GM21529 (cell line): ENCODE measurements around the gene NCEH1.
"Not testable (repeated sequence)": the region's sequence is repeated elsewhere in the genome, so short reads cannot be mapped to it uniquely, and the experiment has no call there.

Source experiments
- ATAC-seq: cut with Tn5 transposase; IDR thresholded peaks from one replicate; pipeline ENCODE4 v1.9.1; 2021; ENCODE audit not compliant: unreplicated experiment

NCEH1 gene

GRCh38 chr3:172614340-172615274 lies 96.3 kb downstream of the NCEH1 start:
- ATAC-seq: no peak

- no peak for ATAC-seq
Observed at GRCh38 chr3:172613845-172614244, 97.0 kb downstream of the NCEH1 start.

DNA sequence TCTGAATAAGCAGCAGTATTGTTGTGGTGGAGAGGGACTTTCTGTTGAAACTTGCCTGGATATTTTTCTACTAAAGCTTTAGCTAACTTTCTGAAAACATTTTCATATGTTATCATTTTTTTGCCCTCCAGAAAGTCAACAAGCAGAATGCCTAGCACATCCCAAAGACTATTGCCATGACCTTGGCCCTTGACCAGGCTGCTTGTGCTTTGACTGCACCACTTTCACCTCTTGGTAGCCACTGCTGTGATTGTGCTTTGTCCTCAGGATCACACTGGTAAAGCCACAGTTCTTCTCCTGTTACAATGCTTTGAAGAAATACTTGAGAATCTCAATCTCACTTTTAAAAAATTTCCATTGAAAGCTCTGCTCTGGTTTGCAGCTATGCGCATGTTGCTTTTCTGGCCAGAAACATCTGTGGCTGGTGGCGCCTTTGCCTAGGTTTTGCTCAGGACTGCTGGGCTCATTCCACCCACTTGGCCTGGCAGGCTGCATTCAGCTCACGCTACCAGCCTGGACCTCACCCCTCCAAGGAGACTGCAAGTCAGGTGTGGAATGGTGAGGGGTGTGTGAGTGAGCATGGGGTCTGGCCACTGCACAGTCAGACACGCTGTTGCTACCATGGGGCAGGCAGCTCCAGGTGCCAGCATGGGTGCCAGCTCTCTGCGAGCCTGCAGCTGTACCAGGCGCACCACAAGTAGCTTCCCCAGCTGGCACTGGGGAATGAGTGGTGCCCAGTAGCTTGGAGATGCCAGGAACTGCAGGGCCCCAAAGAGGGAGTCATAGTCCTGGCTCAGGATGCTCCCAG lies 97.8 kb downstream of the NCEH1 start:
- ATAC-seq: no peak

- ATAC-seq: no peak
Observed at GRCh38 chr3:172609750-172610149, 101.1 kb downstream of the NCEH1 start.

GRCh38 chr3:172608575-172608974 lies 102.3 kb downstream of the NCEH1 start:
- no peak for ATAC-seq

GRCh38 chr3:172607305-172608121 lies 103.4 kb downstream of the NCEH1 start:
- ATAC-seq: no peak

DNA sequence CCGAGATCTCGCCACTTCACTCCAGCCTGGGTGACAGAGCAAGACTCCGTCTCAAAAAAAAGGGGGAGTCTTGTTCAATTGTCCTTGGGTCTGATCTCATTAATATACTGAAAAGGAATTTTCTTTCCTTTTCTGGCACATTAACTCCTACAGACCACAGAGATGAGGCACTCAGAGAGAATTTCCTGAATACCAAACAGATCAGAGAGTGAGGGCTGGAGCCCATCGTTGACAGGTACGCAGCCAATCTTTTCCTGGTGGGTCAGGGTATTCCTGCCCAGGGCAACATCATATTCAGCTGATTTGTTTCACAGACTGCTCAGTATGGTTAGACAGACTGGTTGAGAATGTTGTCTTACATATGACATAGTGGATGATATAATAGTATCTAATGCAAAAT lies 104.8 kb downstream of the NCEH1 start:
- no peak for ATAC-seq

DNA sequence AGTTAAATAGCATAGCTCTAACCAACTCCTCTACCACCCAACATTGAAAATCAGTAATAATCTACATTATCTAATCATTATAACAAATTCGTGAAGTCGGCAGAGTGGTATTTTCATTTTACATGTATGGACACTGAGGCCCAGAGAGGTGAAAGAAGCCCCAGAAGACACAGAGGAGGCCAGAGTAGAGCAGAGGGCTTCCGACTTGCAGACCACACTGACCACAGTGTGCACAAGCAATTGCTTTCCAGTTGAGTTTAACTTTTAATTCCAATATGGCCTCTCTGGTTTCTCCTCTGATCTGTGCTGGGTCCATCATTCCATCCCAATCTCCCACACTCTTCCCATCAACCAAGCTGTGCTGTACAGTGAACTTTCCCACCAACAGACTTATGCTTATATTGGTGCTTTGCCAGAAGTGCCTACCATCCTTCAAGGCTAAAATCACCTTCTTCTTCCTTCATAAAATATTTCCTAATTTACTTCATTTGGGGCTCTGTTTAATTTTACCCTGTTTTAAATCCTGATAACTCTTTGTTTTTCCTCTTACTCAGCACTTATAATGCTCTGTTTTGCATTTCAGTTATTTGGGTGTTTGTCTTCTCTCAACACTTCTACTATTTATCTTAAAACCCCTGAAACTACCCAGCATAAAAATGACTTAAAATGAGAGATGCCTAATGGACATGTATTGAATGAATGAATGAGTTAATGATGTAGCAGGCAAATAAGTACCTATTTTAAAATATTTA lies 105.8 kb downstream of the NCEH1 start:
- ATAC-seq: no peak

- ATAC-seq: no peak
Observed at GRCh38 chr3:172601066-172601832, 109.6 kb downstream of the NCEH1 start.

DNA sequence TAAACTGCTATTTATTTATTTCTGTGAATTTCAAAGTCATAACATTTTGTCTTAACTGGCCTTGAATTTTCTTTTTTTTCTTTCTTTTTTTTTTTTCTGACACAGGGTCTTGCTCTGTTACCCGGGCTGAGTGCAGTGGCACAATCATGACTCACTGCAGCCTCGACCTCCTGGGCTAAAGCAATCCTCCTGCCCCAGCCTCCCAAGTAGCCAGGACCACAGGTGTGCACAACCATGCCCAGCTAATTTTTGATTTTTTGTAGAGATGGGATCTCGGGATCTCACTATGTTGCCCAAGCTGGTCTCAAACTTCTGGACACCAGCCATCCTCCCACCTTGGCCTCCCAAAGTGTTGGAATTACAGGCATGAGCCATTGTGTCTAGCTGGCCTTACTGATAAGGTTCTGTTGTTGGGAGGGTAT lies 110.2 kb downstream of the NCEH1 start:
- no peak for ATAC-seq

- no peak for ATAC-seq
Observed at GRCh38 chr3:172598904-172599303, 112.0 kb downstream of the NCEH1 start.

GRCh38 chr3:172596394-172596706 lies 114.5 kb downstream of the NCEH1 start:
- no peak for ATAC-seq

- peak; percentile 35 for ATAC-seq
Observed at GRCh38 chr3:172595664-172596393, 115.0 kb downstream of the NCEH1 start.

DNA sequence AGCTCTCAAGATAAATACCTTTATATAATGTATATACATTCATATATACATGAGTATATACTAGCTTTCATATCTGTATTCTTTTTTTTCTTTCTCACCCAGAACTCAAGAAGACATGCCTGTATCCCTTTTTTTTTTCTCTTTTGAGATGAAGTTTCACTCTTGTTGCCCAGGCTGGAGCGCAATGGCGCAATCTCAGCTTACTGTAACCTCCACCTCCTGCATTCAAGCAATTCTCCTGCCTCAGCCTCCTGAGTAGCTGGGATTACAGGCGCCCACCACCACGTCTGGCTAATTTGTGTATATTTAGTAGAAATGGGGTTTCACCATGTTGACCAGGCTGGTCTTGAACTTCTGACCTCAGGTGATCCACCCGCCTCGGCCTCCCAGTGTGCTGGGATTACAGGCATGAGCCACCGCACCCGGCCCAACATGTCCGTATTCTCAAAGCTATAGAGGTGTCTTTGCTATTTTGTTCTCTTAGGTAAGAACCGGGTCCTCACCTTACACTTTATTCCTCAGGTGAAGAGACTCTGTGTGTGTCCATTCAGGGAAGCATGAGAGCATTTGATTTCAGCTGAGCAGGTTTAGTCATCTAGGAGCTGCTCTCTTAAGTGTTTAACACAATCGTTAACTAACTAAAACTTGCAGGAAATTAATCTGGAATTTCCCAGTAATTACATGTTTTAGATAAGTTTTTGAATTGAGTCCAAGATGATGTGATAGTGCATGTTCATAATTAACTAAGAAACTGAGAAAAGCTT lies 115.8 kb downstream of the NCEH1 start:
- ATAC-seq: not testable (repeated sequence)

DNA sequence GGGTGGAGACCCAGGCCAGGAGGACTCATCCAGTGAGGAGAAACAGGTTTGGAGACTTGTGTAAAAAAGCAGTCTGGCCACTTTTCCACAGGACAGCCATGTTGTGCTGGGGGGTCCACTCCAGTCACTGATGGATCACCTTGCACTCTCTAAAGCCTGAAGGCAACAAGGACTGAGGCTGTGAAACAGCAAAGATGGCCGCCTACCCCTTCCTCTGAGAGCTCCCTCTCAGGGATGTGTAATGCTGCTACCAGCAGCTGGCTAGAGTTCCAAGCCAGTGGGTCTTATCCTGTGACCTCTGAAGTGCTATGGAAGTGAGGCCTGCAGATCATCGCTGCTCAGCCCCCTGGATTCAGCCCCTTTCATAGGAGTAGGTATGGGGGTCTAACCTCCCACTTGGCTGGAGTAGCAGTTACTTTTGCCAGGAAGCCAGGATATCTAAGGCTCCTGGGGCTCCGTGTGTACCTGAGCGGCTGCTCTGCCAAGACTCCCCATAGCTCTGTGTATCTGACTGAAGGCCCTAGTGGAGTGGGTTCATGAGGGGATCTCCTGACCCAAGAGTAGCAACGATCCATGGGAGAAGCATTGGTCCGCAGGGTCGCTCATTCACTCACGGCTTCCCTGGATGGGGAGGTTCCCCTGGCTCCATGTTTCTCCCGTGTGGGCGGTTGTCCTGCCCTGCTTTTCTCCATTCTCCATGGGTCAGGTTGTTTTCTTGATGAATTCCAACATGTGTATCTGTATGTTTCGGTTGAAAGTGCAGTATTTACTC lies 117.8 kb downstream of the NCEH1 start:
- no peak for ATAC-seq

- ATAC-seq: peak; percentile 88
Observed at GRCh38 chr3:172591876-172592771, 118.7 kb downstream of the NCEH1 start.
